PC-9 (cell line): Measurements from ENCODE around the gene ADIG. TPM values are rescaled to one million over a fixed set of nuclear protein-coding genes. Genes with fewer than 3 reads are reported as not detected.
"Not testable (repeated sequence)": the region's sequence is repeated elsewhere in the genome, so short reads cannot be mapped to it uniquely, and the experiment has no call there.

Experiments
- BruUV-seq: library from RNA; stranded (reverse); fragments of 400-500 nt; replicated peaks from 2 replicates; lab custom pipeline; 2021; lab: Mats Ljungman, UMichigan
- CTCF ChIA-PET: fragments of 300-600 bp; sonication (Branson Sonifier 250); formaldehyde crosslinking; loops from one replicate; lab custom pipeline; 2022; ENCODE audit warnings: antibody characterized with exemption; lab: Charles Lee
- POLR2A ChIA-PET: fragments of 300-600 bp; sonication (Branson Sonifier 250); formaldehyde crosslinking; loops from one replicate; lab custom pipeline; 2022; ENCODE audit warnings: antibody characterized with exemption; ENCODE audit not compliant: unreplicated experiment; lab: Charles Lee
- DNase-seq, 2 experiments: peaks; one replicate each; pipeline versions ENCODE4 v3.0.0 to v3.0.0-alpha.2; 2015 to 2022; ENCODE audit warnings: mixed read lengths in 1 of 2
- H2AFZ ChIP-seq: fragments of 200-600 bp; sonication (generic); 2 replicates; pipeline ENCODE4 v1.8.1; 2017; ENCODE audit warnings: antibody characterized with exemption
- H3F3A ChIP-seq: fragments of 200-600 bp; sonication (generic); 2 replicates; pipeline ENCODE4 v1.8.1; 2017; ENCODE audit warnings: antibody characterized with exemption, mild to moderate bottlenecking, low read depth; ENCODE audit not compliant: insufficient read depth
- H3K27ac ChIP-seq: fragments of 200-600 bp; sonication (generic); 2 replicates; pipeline ENCODE4 v1.6.1; 2016; ENCODE audit warnings: mixed run types
- H3K27me3 ChIP-seq: fragments of 200-600 bp; sonication (generic); 2 replicates; pipeline ENCODE4 v1.6.1; 2016; ENCODE audit warnings: low read depth, mixed run types; ENCODE audit not compliant: insufficient read depth
- H3K36me3 ChIP-seq: fragments of 200-600 bp; sonication (generic); 2 replicates; pipeline ENCODE4 v1.6.1; 2016; ENCODE audit warnings: low read depth, mixed run types
- H3K4me1 ChIP-seq: fragments of 200-600 bp; sonication (generic); replicated peaks from 2 replicates; pipeline ENCODE4 v1.6.1; 2016; ENCODE audit warnings: mixed run types; ENCODE audit not compliant: insufficient read depth
- H3K4me2 ChIP-seq: fragments of 200-600 bp; sonication (generic); 2 replicates; pipeline ENCODE4 v1.6.1; 2017; ENCODE audit warnings: mixed run types
- H3K4me3 ChIP-seq: fragments of 200-600 bp; sonication (generic); 2 replicates; pipeline ENCODE4 v1.6.1; 2016; ENCODE audit warnings: mixed run types
- H3K79me2 ChIP-seq: fragments of 200-600 bp; sonication (generic); 2 replicates; pipeline ENCODE4 v1.6.1; 2017; ENCODE audit warnings: low read depth, mixed run types
- H3K9me2 ChIP-seq: fragments of 200-600 bp; sonication (generic); 2 replicates; pipeline ENCODE4 v1.8.1; 2017; ENCODE audit warnings: mild to moderate bottlenecking; ENCODE audit not compliant: insufficient read depth
- H3K9me3 ChIP-seq: fragments of 200-600 bp; sonication (generic); 2 replicates; pipeline ENCODE4 v1.8.1; 2016; ENCODE audit warnings: low read depth; ENCODE audit not compliant: insufficient read depth
- H4K20me1 ChIP-seq: fragments of 200-600 bp; sonication (generic); 2 replicates; pipeline ENCODE4 v1.8.1; 2017; ENCODE audit not compliant: insufficient read depth
- EZH2 ChIP-seq: fragments of 200-600 bp; sonication (generic); IDR thresholded peaks from 2 replicates; pipeline ENCODE4 v1.8.0; 2017; ENCODE audit warnings: antibody characterized with exemption, low read depth
- intact Hi-C: fragments of 100-400 bp; cut with micrococcal nuclease; formaldehyde crosslinking; loops from one replicate; pipeline ENCODE4 v1.10.0; 2022; ENCODE audit not compliant: unreplicated experiment
- total RNA-seq: library from RNA; stranded (reverse); gene quantifications from 2 replicates; pipeline ENCODE4 v1.2.3, GENCODE V29; 2021
- TF ChIP-seq, protein P1 (sequence below): fragments of 200-600 bp; sonication (generic); conservative IDR thresholded peaks from 2 replicates; pipeline ENCODE4 v1.6.1; 2017; ENCODE audit warnings: mixed run types, antibody characterized with exemption, mild to moderate bottlenecking, moderate library complexity

The ADIG gene
- total RNA-seq, 1 experiment from 2014 or later = not detected

DNA sequence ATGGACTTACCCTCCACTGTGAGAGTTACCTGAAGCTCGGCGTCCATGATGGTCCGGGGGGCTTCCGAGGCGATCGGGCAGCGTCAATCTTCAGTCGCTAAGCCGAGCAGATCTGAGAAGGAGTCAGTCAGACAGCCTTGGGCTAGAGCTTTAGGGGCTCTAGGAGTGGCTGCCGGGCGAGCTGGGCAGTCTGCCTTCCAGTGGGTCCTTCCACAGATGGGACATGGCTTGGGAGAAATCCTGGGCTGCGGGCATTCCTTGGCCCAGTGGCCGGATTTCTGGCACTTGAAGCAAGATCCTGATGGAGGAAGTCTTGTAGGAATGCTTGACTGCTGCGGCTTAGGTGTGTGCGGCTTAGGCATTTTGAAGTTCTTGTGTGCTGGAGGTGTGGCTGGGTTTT is 14.9 kb downstream of the ADIG start:
- CTCF ChIA-PET, H3F3A ChIP-seq, DNase-seq, BruUV-seq, H3K27ac ChIP-seq, H3K27me3 ChIP-seq, H4K20me1 ChIP-seq, H3K4me2 ChIP-seq, POLR2A ChIA-PET, intact Hi-C loops, H2AFZ ChIP-seq, H3K36me3 ChIP-seq, H3K4me3 ChIP-seq, H3K79me2 ChIP-seq, H3K9me3 ChIP-seq, H3K9me2 ChIP-seq: not testable (repeated sequence)
- peaks cover 35% of the 10 kb centered on the region for H3K4me1 ChIP-seq

DNA sequence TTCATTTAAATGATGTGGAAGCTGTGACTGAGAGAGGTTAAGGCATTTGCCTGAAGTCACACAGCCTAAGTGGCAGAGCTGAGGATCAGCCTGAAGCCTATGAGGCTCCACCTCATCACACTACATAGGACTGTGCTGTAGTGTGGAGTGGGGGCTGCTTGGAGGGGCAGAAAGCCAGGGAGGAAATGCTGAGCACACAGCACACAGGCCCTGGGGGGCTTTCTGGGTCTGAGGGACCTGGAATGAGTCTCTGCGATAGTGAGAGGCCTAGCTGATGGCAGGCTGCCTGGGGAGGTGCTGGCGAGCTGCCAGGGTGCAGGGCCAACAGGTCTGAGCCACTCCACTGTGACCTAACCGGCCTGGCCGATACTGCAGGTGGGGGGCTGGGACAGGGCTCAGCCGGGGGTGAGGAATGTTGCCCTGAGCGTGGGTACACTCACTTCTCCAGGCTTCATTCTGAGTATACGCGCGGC is 18.4 kb downstream of the ADIG start:
- H3K27me3 ChIP-seq = no peaks in the 10 kb centered on the region
- H3K36me3 ChIP-seq = no peaks in the 10 kb centered on the region
- H3K4me1 ChIP-seq = peaks cover 50% of the 10 kb centered on the region
- peak overlapping the region; percentile 82 for H3K27ac ChIP-seq
- no peaks in the 10 kb centered on the region for H3K9me3 ChIP-seq
- H3K4me3 ChIP-seq = no peak overlapping the region
- no peaks in the 10 kb centered on the region for H3K79me2 ChIP-seq
- TF ChIP-seq, protein P1, sequence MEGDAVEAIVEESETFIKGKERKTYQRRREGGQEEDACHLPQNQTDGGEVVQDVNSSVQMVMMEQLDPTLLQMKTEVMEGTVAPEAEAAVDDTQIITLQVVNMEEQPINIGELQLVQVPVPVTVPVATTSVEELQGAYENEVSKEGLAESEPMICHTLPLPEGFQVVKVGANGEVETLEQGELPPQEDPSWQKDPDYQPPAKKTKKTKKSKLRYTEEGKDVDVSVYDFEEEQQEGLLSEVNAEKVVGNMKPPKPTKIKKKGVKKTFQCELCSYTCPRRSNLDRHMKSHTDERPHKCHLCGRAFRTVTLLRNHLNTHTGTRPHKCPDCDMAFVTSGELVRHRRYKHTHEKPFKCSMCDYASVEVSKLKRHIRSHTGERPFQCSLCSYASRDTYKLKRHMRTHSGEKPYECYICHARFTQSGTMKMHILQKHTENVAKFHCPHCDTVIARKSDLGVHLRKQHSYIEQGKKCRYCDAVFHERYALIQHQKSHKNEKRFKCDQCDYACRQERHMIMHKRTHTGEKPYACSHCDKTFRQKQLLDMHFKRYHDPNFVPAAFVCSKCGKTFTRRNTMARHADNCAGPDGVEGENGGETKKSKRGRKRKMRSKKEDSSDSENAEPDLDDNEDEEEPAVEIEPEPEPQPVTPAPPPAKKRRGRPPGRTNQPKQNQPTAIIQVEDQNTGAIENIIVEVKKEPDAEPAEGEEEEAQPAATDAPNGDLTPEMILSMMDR = no peak
- no peak for TF ChIP-seq EZH2
- intact Hi-C loops = no loop called here
- no peaks in the 10 kb centered on the region for H3K9me2 ChIP-seq
- peak overlapping the region; percentile 49; the same call in 1 of the 2 replicates for H2AFZ ChIP-seq
- H3K4me2 ChIP-seq = peak overlapping the region; percentile 65
- H3F3A ChIP-seq = peaks cover 15% of the 10 kb centered on the region
- ChIA-PET CTCF (no interaction called here), POLR2A (interaction anchor here (0.6 to 0.8 kb wide), 2 partner anchors 126 to 191 kb away, joined by 4 to 7 read pairs; no protein-coding TSS in a partner anchor)
- DNase-seq = peak; percentile 97 to 98
- no peaks in the 10 kb centered on the region for H4K20me1 ChIP-seq
- no TSS peak for BruUV-seq

DNA sequence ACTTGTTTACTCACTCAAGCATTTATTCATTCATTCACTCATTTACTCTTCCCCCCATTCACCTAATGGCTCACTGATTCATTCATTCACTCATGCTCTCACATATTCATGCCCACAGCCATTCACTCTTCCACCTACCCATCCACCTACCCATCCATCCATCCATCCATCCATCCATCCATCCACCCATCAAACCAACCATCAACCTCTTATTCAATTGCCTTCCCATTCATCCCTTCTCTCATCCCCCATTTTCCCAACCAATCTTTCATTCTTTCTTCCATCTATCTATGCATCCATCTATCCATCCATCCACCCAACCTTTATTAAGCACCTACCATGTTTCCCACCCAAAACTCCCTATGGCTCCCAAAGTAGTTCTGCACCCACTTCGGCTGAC is 19.1 kb downstream of the ADIG start:
- POLR2A ChIA-PET = no interaction called here
- peaks cover 53% of the 10 kb centered on the region for H3K4me1 ChIP-seq
- peak overlapping the region; percentile 82 for H3K27ac ChIP-seq
- no peak overlapping the region for H3K4me3 ChIP-seq
- no peak for TF ChIP-seq EZH2
- TF ChIP-seq, protein P1 = no peak
- H4K20me1 ChIP-seq = no peaks in the 10 kb centered on the region
- H3F3A ChIP-seq = peaks cover 18% of the 10 kb centered on the region
- H3K27me3 ChIP-seq = no peaks in the 10 kb centered on the region
- H3K9me3 ChIP-seq = no peaks in the 10 kb centered on the region
- peak overlapping the region; percentile 49; the same call in 1 of the 2 replicates for H2AFZ ChIP-seq
- intact Hi-C loops = no loop called here
- no TSS peak for BruUV-seq
- no peaks in the 10 kb centered on the region for H3K9me2 ChIP-seq
- DNase-seq = peak in 1 of 2 experiments; percentile 22
- H3K4me2 ChIP-seq = peak overlapping the region; percentile 65
- H3K79me2 ChIP-seq = no peaks in the 10 kb centered on the region
- CTCF ChIA-PET = no interaction called here
- H3K36me3 ChIP-seq = no peaks in the 10 kb centered on the region
